HG02840 (cell line): Measurements from ENCODE around the gene TMEM128.
"Not testable (repeated sequence)": the region's sequence is repeated elsewhere in the genome, so short reads cannot be mapped to it uniquely, and the experiment has no call there.

ENCODE experiments used
- ATAC-seq: cut with Tn5 transposase; IDR thresholded peaks from one replicate; pipeline ENCODE4 v1.9.1; 2021; ENCODE audit warnings: mild to moderate bottlenecking, moderate library complexity, moderate number of reproducible peaks; ENCODE audit not compliant: unreplicated experiment, low FRiP score

Gene TMEM128

GRCh38 chr4:4257705-4258104 is 9.7 kb upstream of the TMEM128 start:
- not testable (repeated sequence) for ATAC-seq

GRCh38 chr4:4256799-4257198 is 8.8 kb upstream of the TMEM128 start:
- no peak for ATAC-seq

GRCh38 chr4:4254666-4255065 is 6.6 kb upstream of the TMEM128 start:
- ATAC-seq: no peak

GRCh38 chr4:4254199-4254598 is 6.2 kb upstream of the TMEM128 start:
- no peak for ATAC-seq

- ATAC-seq: no peak
These were observed 1.8 kb upstream of the TMEM128 start for GRCh38 chr4:4249866-4250265.

GRCh38 chr4:4249342-4249741 is 1.3 kb upstream of the TMEM128 start:
- ATAC-seq: not testable (repeated sequence)

GRCh38 chr4:4248885-4249203 is 821 bp upstream of the TMEM128 start:
- ATAC-seq: no peak

GRCh38 chr4:4247696-4248028 is 361 bp downstream of the TMEM128 start:
- ATAC-seq: peak; percentile 3

GRCh38 chr4:4245172-4245571 is 2.9 kb downstream of the TMEM128 start:
- ATAC-seq: no peak

- ATAC-seq: not testable (repeated sequence)
These were observed 8.5 kb downstream of the TMEM128 start for GRCh38 chr4:4239551-4239950.

- ATAC-seq: no peak
These were observed 14.4 kb downstream of the TMEM128 start for GRCh38 chr4:4233610-4234009.

GRCh38 chr4:4228356-4228668 is 19.7 kb downstream of the TMEM128 start:
- ATAC-seq: no peak

- ATAC-seq: no peak
These were observed 20.3 kb downstream of the TMEM128 start for GRCh38 chr4:4227510-4228355.

- ATAC-seq: no peak
These were observed 21.2 kb downstream of the TMEM128 start, which contains the start of gene OTOP1 for GRCh38 chr4:4226606-4227438. TSS of gene OTOP1 (minus strand) at chr4:4226929. CDS start at chr4:4226864, 65 bp downstream.

- ATAC-seq: no peak
These were observed 22.0 kb downstream of the TMEM128 start for GRCh38 chr4:4225915-4226605.

- ATAC-seq: no peak
These were observed 30.9 kb downstream of the TMEM128 start for GRCh38 chr4:4217113-4217512.

- ATAC-seq: no peak
These were observed 31.4 kb downstream of the TMEM128 start for GRCh38 chr4:4216648-4217047.

- not testable (repeated sequence) for ATAC-seq
These were observed 34.3 kb downstream of the TMEM128 start for GRCh38 chr4:4213674-4214073.

GRCh38 chr4:4206204-4206603 is 41.8 kb downstream of the TMEM128 start:
- no peak for ATAC-seq

- ATAC-seq: no peak
These were observed 43.6 kb downstream of the TMEM128 start for GRCh38 chr4:4204401-4204745.

- ATAC-seq: no peak
These were observed 44.2 kb downstream of the TMEM128 start for GRCh38 chr4:4203688-4204400.
